Mammary epithelial cell (primary cell): Measurements from ENCODE around the gene APOBEC3H.

Experiments used
- CTCF ChIP-seq, 2 donors: IDR thresholded peaks in 1 of 2; conservative IDR thresholded peaks in 1 of 2; 2 replicates each; pipeline ENCODE4 v1.5.1; 2011 to 2012; ENCODE audit warnings: inconsistent platforms in 2 of 2, low read length in 2 of 2, mild to moderate bottlenecking in 2 of 2, control low read depth in 1 of 2, low read depth in 1 of 2; ENCODE audit not compliant: insufficient read depth in 1 of 2; ENCODE audit errors: extremely low read depth in 1 of 2
- EZH2 ChIP-seq: IDR thresholded peaks from 2 replicates; pipeline ENCODE4 v1.6.1; 2012; ENCODE audit warnings: low read length, inconsistent platforms, borderline replicate concordance

DNA sequence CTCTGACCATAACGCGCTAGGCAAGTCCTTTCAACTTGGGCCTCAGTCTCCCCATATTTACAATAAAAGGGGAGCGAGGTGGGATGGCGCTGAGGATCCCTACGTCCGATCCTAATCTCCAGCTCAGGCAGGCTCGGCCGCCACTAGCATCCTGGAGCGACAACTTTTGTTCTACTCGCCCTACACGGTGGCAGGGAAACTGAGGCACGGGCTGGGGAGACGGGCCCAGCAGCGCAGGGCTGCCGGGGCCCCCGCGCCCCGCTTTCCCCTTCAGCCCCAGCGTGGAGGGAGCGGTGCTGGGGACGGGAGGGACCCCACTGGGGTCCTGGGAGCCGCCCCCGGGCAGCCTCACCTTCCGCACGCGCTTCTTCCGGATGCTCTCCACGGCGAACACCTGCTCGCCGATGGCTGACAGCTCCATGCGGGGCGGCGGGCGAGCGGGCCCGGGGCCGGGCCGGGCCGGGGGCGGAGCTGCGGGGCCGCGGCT, 55.0 kb downstream of the APOBEC3H start:
- TF ChIP-seq CTCF (conservative IDR thresholded peaks at IDR 0.05 in 1 of 2, IDR thresholded peaks at IDR 0.05 in 1 of 2; ENCODE audit: extremely low read depth in 1 of 2, insufficient read depth in 1 of 2, low read depth in 1 of 2, low read length in 2 of 2) (no peak), EZH2 (no peak)
